PC-9 (cell line): ENCODE measurements around the gene ABHD3. TPM values are rescaled to one million over a fixed set of nuclear protein-coding genes. Genes with fewer than 3 reads are reported as not detected.

Experiments used
- BruUV-seq: library from RNA; stranded (reverse); fragments of 400-500 nt; replicated peaks from 2 replicates; lab custom pipeline; 2021; lab: Mats Ljungman, UMichigan
- CTCF ChIA-PET: fragments of 300-600 bp; sonication (Branson Sonifier 250); formaldehyde crosslinking; loops from one replicate; lab custom pipeline; 2022; ENCODE audit warnings: antibody characterized with exemption; lab: Charles Lee
- POLR2A ChIA-PET: fragments of 300-600 bp; sonication (Branson Sonifier 250); formaldehyde crosslinking; loops from one replicate; lab custom pipeline; 2022; ENCODE audit warnings: antibody characterized with exemption; ENCODE audit not compliant: unreplicated experiment; lab: Charles Lee
- DNase-seq, 2 experiments: peaks; one replicate each; pipeline versions ENCODE4 v3.0.0 to v3.0.0-alpha.2; 2015 to 2022; ENCODE audit warnings: mixed read lengths in 1 of 2
- H2AFZ ChIP-seq: fragments of 200-600 bp; sonication (generic); 2 replicates; pipeline ENCODE4 v1.8.1; 2017; ENCODE audit warnings: antibody characterized with exemption
- H3F3A ChIP-seq: fragments of 200-600 bp; sonication (generic); 2 replicates; pipeline ENCODE4 v1.8.1; 2017; ENCODE audit warnings: antibody characterized with exemption, mild to moderate bottlenecking, low read depth; ENCODE audit not compliant: insufficient read depth
- H3K27ac ChIP-seq: fragments of 200-600 bp; sonication (generic); 2 replicates; pipeline ENCODE4 v1.6.1; 2016; ENCODE audit warnings: mixed run types
- H3K27me3 ChIP-seq: fragments of 200-600 bp; sonication (generic); 2 replicates; pipeline ENCODE4 v1.6.1; 2016; ENCODE audit warnings: low read depth, mixed run types; ENCODE audit not compliant: insufficient read depth
- H3K36me3 ChIP-seq: fragments of 200-600 bp; sonication (generic); 2 replicates; pipeline ENCODE4 v1.6.1; 2016; ENCODE audit warnings: low read depth, mixed run types
- H3K4me1 ChIP-seq: fragments of 200-600 bp; sonication (generic); replicated peaks from 2 replicates; pipeline ENCODE4 v1.6.1; 2016; ENCODE audit warnings: mixed run types; ENCODE audit not compliant: insufficient read depth
- H3K4me2 ChIP-seq: fragments of 200-600 bp; sonication (generic); 2 replicates; pipeline ENCODE4 v1.6.1; 2017; ENCODE audit warnings: mixed run types
- H3K4me3 ChIP-seq: fragments of 200-600 bp; sonication (generic); 2 replicates; pipeline ENCODE4 v1.6.1; 2016; ENCODE audit warnings: mixed run types
- H3K79me2 ChIP-seq: fragments of 200-600 bp; sonication (generic); 2 replicates; pipeline ENCODE4 v1.6.1; 2017; ENCODE audit warnings: low read depth, mixed run types
- H3K9me2 ChIP-seq: fragments of 200-600 bp; sonication (generic); 2 replicates; pipeline ENCODE4 v1.8.1; 2017; ENCODE audit warnings: mild to moderate bottlenecking; ENCODE audit not compliant: insufficient read depth
- H3K9me3 ChIP-seq: fragments of 200-600 bp; sonication (generic); 2 replicates; pipeline ENCODE4 v1.8.1; 2016; ENCODE audit warnings: low read depth; ENCODE audit not compliant: insufficient read depth
- H4K20me1 ChIP-seq: fragments of 200-600 bp; sonication (generic); 2 replicates; pipeline ENCODE4 v1.8.1; 2017; ENCODE audit not compliant: insufficient read depth
- CTCF ChIP-seq: fragments of 200-600 bp; sonication (generic); conservative IDR thresholded peaks from 2 replicates; pipeline ENCODE4 v1.6.1; 2017; ENCODE audit warnings: mixed run types, antibody characterized with exemption, mild to moderate bottlenecking, moderate library complexity
- EZH2 ChIP-seq: fragments of 200-600 bp; sonication (generic); IDR thresholded peaks from 2 replicates; pipeline ENCODE4 v1.8.0; 2017; ENCODE audit warnings: antibody characterized with exemption, low read depth
- intact Hi-C: fragments of 100-400 bp; cut with micrococcal nuclease; formaldehyde crosslinking; loops from one replicate; pipeline ENCODE4 v1.10.0; 2022; ENCODE audit not compliant: unreplicated experiment
- total RNA-seq: library from RNA; stranded (reverse); gene quantifications from 2 replicates; pipeline ENCODE4 v1.2.3, GENCODE V29; 2021

ABHD3 gene
- total RNA-seq, 1 experiment from 2014 or later, result 33.7 TPM

GRCh38 chr18:21662581-21662980 is 42.0 kb downstream of the ABHD3 start:
- no peak for TF ChIP-seq EZH2
- no peak for TF ChIP-seq CTCF
- intact Hi-C loops, result no loop called here
- no TSS peak for BruUV-seq

GRCh38 chr18:21660078-21660477 is 44.5 kb downstream of the ABHD3 start:
- Histone ChIP-seq H3K27me3 (no peaks in the 10 kb centered on the region), H4K20me1 (no peaks in the 10 kb centered on the region), H2AFZ (no peak overlapping the region), H3K4me2 (no peak overlapping the region), H3K4me1 (0 out of 2 replicates have a peak, but pooled peaks cover 10% of the 10 kb centered on the region), H3K36me3 (no peaks in the 10 kb centered on the region), H3K27ac (no peak overlapping the region), H3F3A (peaks cover 5% of the 10 kb centered on the region; the same call in 1 of the 2 replicates), H3K9me3 (no peaks in the 10 kb centered on the region), H3K4me3 (no peak overlapping the region), H3K9me2 (no peaks in the 10 kb centered on the region; the same call in 1 of the 2 replicates), H3K79me2 (no peaks in the 10 kb centered on the region)
- POLR2A ChIA-PET, result no interaction called here
- CTCF ChIA-PET, result no interaction called here
- no peak for DNase-seq
- BruUV-seq, result no TSS peak
- intact Hi-C loops, result no loop called here
- TF ChIP-seq EZH2 (no peak), CTCF (no peak)

More at GRCh38 chr18:21662581-21662980, 42.0 kb downstream of the ABHD3 start:
- ChIA-PET POLR2A (no interaction called here), CTCF (no interaction called here)
- Histone ChIP-seq H3K27ac (no peak overlapping the region), H3K27me3 (no peaks in the 10 kb centered on the region), H3K9me3 (no peaks in the 10 kb centered on the region), H3K36me3 (no peaks in the 10 kb centered on the region), H3K4me3 (no peak overlapping the region), H3K9me2 (no peaks in the 10 kb centered on the region; the same call in 1 of the 2 replicates), H4K20me1 (no peaks in the 10 kb centered on the region), H3K4me2 (no peak overlapping the region), H3K79me2 (no peaks in the 10 kb centered on the region), H3K4me1 (peaks cover 3% of the 10 kb centered on the region), H3F3A (peaks cover 3% of the 10 kb centered on the region; the same call in 1 of the 2 replicates), H2AFZ (no peak overlapping the region)
- no peak for DNase-seq

- POLR2A ChIA-PET, result no interaction called here
- intact Hi-C loops, result no loop called here
- H3K27ac ChIP-seq, result peak overlapping the region; percentile 23; the same call in 1 of the 2 replicates
- TF ChIP-seq EZH2 (no peak), CTCF (no peak)
- CTCF ChIA-PET, result no interaction called here
- no peaks in the 10 kb centered on the region for H3K27me3 ChIP-seq
- no peak overlapping the region for H2AFZ ChIP-seq
- BruUV-seq, result no TSS peak
- no peak overlapping the region for H3K4me3 ChIP-seq
- H4K20me1 ChIP-seq, result no peaks in the 10 kb centered on the region
- no peaks in the 10 kb centered on the region for H3K79me2 ChIP-seq
- no peak overlapping the region for H3K4me2 ChIP-seq
- peaks cover 5% of the 10 kb centered on the region; the same call in 1 of the 2 replicates for H3F3A ChIP-seq
- DNase-seq, result no peak
- H3K9me3 ChIP-seq, result no peaks in the 10 kb centered on the region
- H3K4me1 ChIP-seq, result 0 out of 2 replicates have a peak, but pooled peaks cover 10% of the 10 kb centered on the region
- H3K36me3 ChIP-seq, result no peaks in the 10 kb centered on the region; the same call in 1 of the 2 replicates
- H3K9me2 ChIP-seq, result no peaks in the 10 kb centered on the region
These were observed 48.2 kb downstream of the ABHD3 start for GRCh38 chr18:21656402-21656801.
